ENCODE data around the gene OTUB1.

OTUB1 gene

GRCh38 chr11:64004590-64004984 lies 18.3 kb downstream of the OTUB1 start:
- DNase-seq (ENCODE audit: low read depth in 2 of 2): no peak

- DNase-seq (ENCODE audit: low read depth in 2 of 2): no peak
These were observed 19.5 kb downstream of the OTUB1 start for GRCh38 chr11:64005691-64006090.

GRCh38 chr11:64006398-64006797 lies 20.2 kb downstream of the OTUB1 start:
- no peak for DNase-seq (ENCODE audit: low read depth in 2 of 2)

GRCh38 chr11:64007160-64007628 lies 21.0 kb downstream of the OTUB1 start:
- DNase-seq (ENCODE audit: low read depth in 2 of 2): no peak

- DNase-seq (ENCODE audit: low read depth in 2 of 2): no peak
These were observed 21.5 kb downstream of the OTUB1 start for GRCh38 chr11:64007629-64008282.

GRCh38 chr11:64008283-64008913 lies 22.2 kb downstream of the OTUB1 start:
- no peak for DNase-seq (ENCODE audit: low read depth in 2 of 2)

GRCh38 chr11:64008914-64009633 lies 22.8 kb downstream of the OTUB1 start:
- no peak for DNase-seq (ENCODE audit: low read depth in 2 of 2)

- DNase-seq (ENCODE audit: low read depth in 2 of 2): no peak
These were observed 23.5 kb downstream of the OTUB1 start for GRCh38 chr11:64009710-64010109.

GRCh38 chr11:64010783-64011182 lies 24.5 kb downstream of the OTUB1 start:
- no peak for DNase-seq (ENCODE audit: low read depth in 2 of 2)

- no peak for DNase-seq (ENCODE audit: low read depth in 2 of 2)
These were observed 25.1 kb downstream of the OTUB1 start for GRCh38 chr11:64011371-64011770.

- DNase-seq (ENCODE audit: low read depth in 2 of 2): no peak
These were observed 27.1 kb downstream of the OTUB1 start for GRCh38 chr11:64013141-64013896.

GRCh38 chr11:64014356-64014755 lies 28.1 kb downstream of the OTUB1 start:
- no peak for DNase-seq (ENCODE audit: low read depth in 2 of 2)

- DNase-seq (ENCODE audit: low read depth in 2 of 2): no peak
These were observed 29.3 kb downstream of the OTUB1 start for GRCh38 chr11:64015510-64015909.

GRCh38 chr11:64015935-64016845 lies 30.0 kb downstream of the OTUB1 start:
- no peak for DNase-seq (ENCODE audit: low read depth in 2 of 2)

GRCh38 chr11:64017945-64018224 lies 31.6 kb downstream of the OTUB1 start:
- no peak for DNase-seq (ENCODE audit: low read depth in 2 of 2)

GRCh38 chr11:64018310-64018709 lies 32.1 kb downstream of the OTUB1 start:
- DNase-seq (ENCODE audit: low read depth in 2 of 2): no peak

- no peak for DNase-seq (ENCODE audit: low read depth in 2 of 2)
These were observed 33.1 kb downstream of the OTUB1 start for GRCh38 chr11:64019106-64020037.

- DNase-seq (ENCODE audit: low read depth in 2 of 2): no peak
These were observed 34.9 kb downstream of the OTUB1 start for GRCh38 chr11:64020976-64021756.

GRCh38 chr11:64021757-64022093 lies 35.5 kb downstream of the OTUB1 start:
- no peak for DNase-seq (ENCODE audit: low read depth in 2 of 2)
